Prostate gland (tissue), 2 donors: Measurements from ENCODE around the gene C1orf167. TPM values are rescaled to one million over a fixed set of nuclear protein-coding genes. Genes with fewer than 3 reads are reported as not detected.

Source experiments
- DNase-seq: peaks from one replicate; pipeline ENCODE4 v3.0.0-alpha.2; 2019; ENCODE audit warnings: low spot score
- H3K27ac ChIP-seq, 2 donors: fragments of 200-600 bp; sonication (generic); 2 replicates each; pipeline ENCODE4 v1.5.1; 2017 to 2019
- H3K27me3 ChIP-seq: fragments of 200-600 bp; sonication (generic); replicated peaks from 2 replicates; pipeline ENCODE4 v1.5.1; 2019; ENCODE audit not compliant: insufficient read depth
- H3K36me3 ChIP-seq, 2 donors: fragments of 200-600 bp; sonication (generic); 1 replicate in 1 of 2; 2 replicates in 1 of 2; pipeline versions ENCODE4 v1.5.1 to v1.8.1; 2017 to 2019
- H3K4me1 ChIP-seq: fragments of 200-600 bp; sonication (generic); replicated peaks from 2 replicates; pipeline ENCODE4 v1.5.1; 2019
- H3K4me3 ChIP-seq, 2 donors: fragments of 200-600 bp; sonication (generic); 2 replicates each; pipeline ENCODE4 v1.5.1; 2017 to 2019
- H3K9me3 ChIP-seq: fragments of 200-600 bp; sonication (generic); 2 replicates; pipeline ENCODE4 v1.5.1; 2017
- CTCF ChIP-seq, 4 experiments: fragments of 200-600 bp in 2 of 4; fragments of 450-650 bp in 2 of 4; sonication (generic) in 2 of 4; IDR thresholded peaks; 1 replicate in 3 of 4; 2 replicates in 1 of 4; pipeline ENCODE4 v1.5.1; 2016 to 2019; ENCODE audit warnings: antibody characterized with exemption in 4 of 4, mild to moderate bottlenecking in 2 of 4, moderate library complexity in 2 of 4
- POLR2A ChIP-seq: fragments of 450-650 bp; IDR thresholded peaks from one replicate; pipeline ENCODE4 v1.6.1; 2016; ENCODE audit warnings: antibody characterized with exemption, mild to moderate bottlenecking
- POLR2AphosphoS5 ChIP-seq: sonication (generic); formaldehyde crosslinking; IDR thresholded peaks from one replicate; pipeline ENCODE4 v1.6.1; 2017; ENCODE audit warnings: antibody characterized with exemption
- WGBS: methylation state at CpG from one replicate; pipeline ENCODE4 v1.1.5; 2018; 5-methylcytosine and 5-hydroxymethylcytosine counted together
- intact Hi-C: fragments of 100-400 bp; cut with DNase I; formaldehyde crosslinking; loops from one replicate; pipeline ENCODE4 v1.14.2; 2022
- total RNA-seq, 2 donors: library from RNA; depleted of rRNA; stranded (reverse); fragments of >200 nt; gene quantifications; one replicate each; pipeline ENCODE4 v1.1.0, GENCODE V29; 2016

Gene C1orf167
- total RNA-seq, 2 donors from 2014 or later: 10.0 TPM; not detected in 1

- Histone ChIP-seq H3K9me3 (no peaks in the 10 kb centered on the region), H3K4me3 (no peak overlapping the region), H3K4me1 (peaks cover 2% of the 10 kb centered on the region), H3K27me3 (no peaks in the 10 kb centered on the region), H3K27ac (no peak overlapping the region), H3K36me3 (no peaks in the 10 kb centered on the region)
- intact Hi-C loops: no loop called here
- TF ChIP-seq POLR2AphosphoS5 (no peak), POLR2A (no peak), CTCF (IDR thresholded peaks at IDR 0.05) (no peak)
- 94% methylated on average over 6 of the region's 6 CpGs for WGBS
- no peak for DNase-seq
Observed at GRCh38 chr1:11782127-11782708, 20.2 kb downstream of the C1orf167 start.

- H3K4me1 ChIP-seq: peaks cover 8% of the 10 kb centered on the region
- no peaks in the 10 kb centered on the region for H3K36me3 ChIP-seq
- no peaks in the 10 kb centered on the region for H3K9me3 ChIP-seq
- H3K4me3 ChIP-seq: no peak overlapping the region
- WGBS: 92% methylated on average over 6 of the region's 6 CpGs
- intact Hi-C loops: no loop called here
- H3K27me3 ChIP-seq: no peaks in the 10 kb centered on the region
- no peak for TF ChIP-seq POLR2A
- TF ChIP-seq POLR2AphosphoS5: no peak
- TF ChIP-seq CTCF (IDR thresholded peaks at IDR 0.05): no peak
- H3K27ac ChIP-seq: no peak overlapping the region
- no peak for DNase-seq
Observed at GRCh38 chr1:11783556-11783955, 21.6 kb downstream of the C1orf167 start.

- no peak for DNase-seq
- peaks cover 8% of the 10 kb centered on the region for H3K4me1 ChIP-seq
- H3K36me3 ChIP-seq: no peaks in the 10 kb centered on the region
- H3K4me3 ChIP-seq: no peak overlapping the region
- TF ChIP-seq POLR2AphosphoS5: no peak
- no peak for TF ChIP-seq CTCF (IDR thresholded peaks at IDR 0.05)
- no peak for TF ChIP-seq POLR2A
- peak overlapping the region; percentile 37 to 54 for H3K27ac ChIP-seq
- H3K27me3 ChIP-seq: no peaks in the 10 kb centered on the region
- H3K9me3 ChIP-seq: no peaks in the 10 kb centered on the region
- 72% methylated on average over 21 of the region's 21 CpGs for WGBS
- intact Hi-C loops: no loop called here
Observed at GRCh38 chr1:11784256-11784992, 22.4 kb downstream of the C1orf167 start.

GRCh38 chr1:11784993-11785769 is 23.2 kb downstream of the C1orf167 start:
- H3K36me3 ChIP-seq: no peaks in the 10 kb centered on the region
- 28% methylated on average over 9 of the region's 30 CpGs for WGBS
- intact Hi-C loops: loop anchor here (5.0 kb wide), 1 partner anchor 48 kb away; the partner anchor contains the start of gene AGTRAP
- H3K27me3 ChIP-seq: no peaks in the 10 kb centered on the region
- peaks cover 8% of the 10 kb centered on the region for H3K4me1 ChIP-seq
- peak; percentile 49 for DNase-seq
- H3K27ac ChIP-seq: peak overlapping the region; percentile 37 to 54
- no peaks in the 10 kb centered on the region for H3K9me3 ChIP-seq
- H3K4me3 ChIP-seq: no peak overlapping the region
- TF ChIP-seq CTCF (IDR thresholded peaks at IDR 0.05) (peak; percentile 62 to 90 (median 74)), POLR2A (peak; percentile 29), POLR2AphosphoS5 (peak; percentile 19)
